Measurements from ENCODE around the gene TANGO6.
"Not testable (repeated sequence)": the region's sequence is repeated elsewhere in the genome, so short reads cannot be mapped to it uniquely, and the experiment has no call there.

TANGO6 gene

DNA sequence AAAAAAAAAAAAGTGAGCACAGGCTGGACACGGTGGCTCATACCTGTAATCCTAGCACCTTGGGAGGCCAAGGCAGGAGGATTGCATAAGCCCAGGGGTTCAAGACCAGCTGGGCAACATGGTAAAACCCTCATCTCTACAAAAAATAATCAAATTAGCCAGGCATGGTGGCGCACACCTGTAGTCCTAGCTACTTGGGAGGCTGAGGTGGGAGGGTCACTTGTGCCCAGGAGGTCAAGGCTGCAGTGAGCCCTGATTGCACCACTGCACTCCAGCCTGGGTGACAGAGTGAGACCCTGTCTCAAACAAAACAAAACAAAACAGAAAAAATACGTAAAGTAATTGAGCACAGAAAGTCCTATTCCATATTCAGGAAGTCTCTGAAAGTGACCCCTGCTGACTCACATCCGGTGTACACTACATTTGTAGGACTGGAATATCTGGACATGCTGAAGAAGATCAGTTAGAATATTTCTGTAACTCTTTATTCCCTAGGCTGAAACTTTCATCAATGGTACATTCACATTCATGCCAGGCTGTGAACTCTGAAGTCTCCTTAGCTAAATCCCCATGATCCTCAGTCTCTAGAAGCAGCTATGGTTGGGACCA, 196.1 kb downstream of the TANGO6 start:
- Mint-ChIP-seq H3K27me3 (ENCODE audit: low read depth) (no peaks in the 10 kb centered on the region), H3K27ac (no peak overlapping the region), H3K4me1 (no peaks in the 10 kb centered on the region), H3K9me3 (no peaks in the 10 kb centered on the region), H3K36me3 (ENCODE audit: low read depth) (peaks cover 16% of the 10 kb centered on the region), H3K4me3 (no peak overlapping the region)
- TF ChIP-seq, protein P1, sequence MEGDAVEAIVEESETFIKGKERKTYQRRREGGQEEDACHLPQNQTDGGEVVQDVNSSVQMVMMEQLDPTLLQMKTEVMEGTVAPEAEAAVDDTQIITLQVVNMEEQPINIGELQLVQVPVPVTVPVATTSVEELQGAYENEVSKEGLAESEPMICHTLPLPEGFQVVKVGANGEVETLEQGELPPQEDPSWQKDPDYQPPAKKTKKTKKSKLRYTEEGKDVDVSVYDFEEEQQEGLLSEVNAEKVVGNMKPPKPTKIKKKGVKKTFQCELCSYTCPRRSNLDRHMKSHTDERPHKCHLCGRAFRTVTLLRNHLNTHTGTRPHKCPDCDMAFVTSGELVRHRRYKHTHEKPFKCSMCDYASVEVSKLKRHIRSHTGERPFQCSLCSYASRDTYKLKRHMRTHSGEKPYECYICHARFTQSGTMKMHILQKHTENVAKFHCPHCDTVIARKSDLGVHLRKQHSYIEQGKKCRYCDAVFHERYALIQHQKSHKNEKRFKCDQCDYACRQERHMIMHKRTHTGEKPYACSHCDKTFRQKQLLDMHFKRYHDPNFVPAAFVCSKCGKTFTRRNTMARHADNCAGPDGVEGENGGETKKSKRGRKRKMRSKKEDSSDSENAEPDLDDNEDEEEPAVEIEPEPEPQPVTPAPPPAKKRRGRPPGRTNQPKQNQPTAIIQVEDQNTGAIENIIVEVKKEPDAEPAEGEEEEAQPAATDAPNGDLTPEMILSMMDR (IDR thresholded peaks at IDR 0.05; ENCODE audit: unreplicated experiment in 3 of 3) = no peak

DNA sequence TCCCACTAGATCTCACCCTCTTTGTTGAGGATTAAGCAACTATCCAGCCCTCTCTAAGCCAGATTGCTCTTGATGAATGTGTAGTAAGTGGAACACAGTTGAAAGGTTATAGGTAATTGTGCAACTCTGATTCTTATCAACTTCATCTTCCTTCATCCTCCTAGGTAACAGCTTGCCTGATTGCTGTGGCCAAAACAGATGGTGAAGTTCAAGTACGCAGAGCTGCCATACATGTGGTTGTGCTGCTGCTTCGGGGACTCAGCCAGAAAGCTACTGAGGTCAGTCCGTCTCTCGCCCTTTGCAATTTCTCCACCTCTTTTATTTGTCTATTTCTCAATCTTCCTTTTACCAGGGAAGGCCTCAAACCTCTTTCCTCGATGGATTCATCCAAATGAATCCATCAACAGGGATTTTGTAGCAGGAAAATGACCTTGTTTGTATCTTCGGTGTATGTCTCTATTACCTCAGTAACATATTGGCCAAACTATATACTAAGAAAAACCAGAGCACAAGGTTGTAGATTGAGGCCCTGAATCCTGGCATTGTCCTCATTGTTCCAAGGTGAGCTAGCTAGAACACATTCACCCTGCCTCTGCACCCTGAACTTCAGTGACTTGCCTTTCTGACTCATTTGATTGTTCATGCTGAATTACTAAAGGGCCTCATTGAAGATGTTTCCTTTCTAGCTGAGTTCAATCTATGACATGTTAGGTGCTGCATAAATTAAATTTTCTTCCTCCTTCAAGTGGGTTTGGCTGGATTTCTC, 197.0 kb downstream of the TANGO6 start:
- H3K4me3 Mint-ChIP-seq = no peak overlapping the region
- TF ChIP-seq, protein P1 (IDR thresholded peaks at IDR 0.05; ENCODE audit: unreplicated experiment in 3 of 3) = no peak
- no peaks in the 10 kb centered on the region for H3K27me3 Mint-ChIP-seq (ENCODE audit: low read depth)
- H3K36me3 Mint-ChIP-seq (ENCODE audit: low read depth) = peaks cover 16% of the 10 kb centered on the region
- no peaks in the 10 kb centered on the region for H3K4me1 Mint-ChIP-seq
- no peaks in the 10 kb centered on the region for H3K9me3 Mint-ChIP-seq
- H3K27ac Mint-ChIP-seq = no peak overlapping the region

DNA sequence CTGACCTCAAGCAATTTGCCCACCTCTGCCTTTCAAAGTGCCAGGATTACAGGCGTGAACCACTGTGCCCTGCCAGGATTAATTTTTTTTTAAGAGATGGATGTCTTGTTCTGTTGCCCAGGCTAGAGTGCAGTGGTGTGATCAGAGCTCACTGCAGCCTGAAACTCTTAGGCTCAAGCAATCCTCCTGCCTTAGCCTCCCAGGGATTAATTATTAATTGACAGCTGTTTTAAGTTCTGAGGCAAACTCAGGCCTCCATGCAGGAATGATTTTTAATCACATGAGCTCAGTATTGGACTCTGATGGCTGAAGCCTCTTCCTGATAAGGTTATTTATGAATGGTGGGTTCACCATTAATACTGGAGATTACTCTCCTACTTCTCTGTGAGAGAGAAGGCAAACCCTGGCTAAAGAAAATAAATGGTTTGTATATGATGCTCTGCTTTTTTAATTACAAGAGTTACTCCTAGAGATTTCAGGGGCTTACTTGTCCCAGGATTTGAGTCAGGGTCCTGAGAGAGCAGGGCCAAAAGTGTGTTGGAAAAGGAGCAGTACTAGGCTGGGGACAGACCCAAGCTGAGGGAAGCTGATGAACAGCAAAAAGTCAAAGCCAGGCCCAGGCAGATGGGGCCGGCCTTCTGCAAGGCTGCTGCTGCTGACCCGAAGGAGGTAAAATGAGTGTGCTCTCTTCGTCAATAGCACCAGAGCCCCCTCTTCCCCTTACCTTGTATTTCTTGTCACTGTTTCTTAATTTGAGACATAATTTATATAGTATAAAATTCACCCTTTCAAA, 205.2 kb downstream of the TANGO6 start:
- TF ChIP-seq, protein P1 (IDR thresholded peaks at IDR 0.05; ENCODE audit: unreplicated experiment in 3 of 3) = no peak
- Mint-ChIP-seq H3K4me3 (no peak overlapping the region), H3K36me3 (ENCODE audit: low read depth) (peaks cover 7% of the 10 kb centered on the region), H3K9me3 (peaks cover 2% of the 10 kb centered on the region), H3K27me3 (ENCODE audit: low read depth) (no peaks in the 10 kb centered on the region), H3K27ac (no peak overlapping the region), H3K4me1 (no peaks in the 10 kb centered on the region)

DNA sequence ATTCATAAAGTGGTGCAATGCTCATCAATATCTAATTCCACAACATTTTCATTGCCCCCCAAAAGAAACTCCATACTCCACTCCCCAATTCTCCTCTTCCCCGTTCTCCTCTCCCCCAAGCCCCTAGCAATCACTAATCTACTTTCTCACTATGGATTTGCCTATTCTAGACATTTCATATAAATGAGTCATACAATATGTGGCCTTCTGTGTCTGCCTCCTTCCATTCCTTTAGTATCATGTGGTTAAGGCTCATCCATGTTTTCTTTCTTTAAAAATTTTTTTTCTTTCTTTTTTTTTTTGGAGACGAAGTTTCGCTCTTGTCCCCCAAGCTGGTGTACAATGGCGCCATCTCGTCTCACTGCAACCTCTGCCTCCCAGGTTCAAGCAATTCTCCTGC, 205.8 kb downstream of the TANGO6 start:
- TF ChIP-seq, protein P1 (IDR thresholded peaks at IDR 0.05; ENCODE audit: unreplicated experiment in 3 of 3) = no peak
- Mint-ChIP-seq H3K36me3 (ENCODE audit: low read depth) (peaks cover 7% of the 10 kb centered on the region), H3K4me3 (no peak overlapping the region), H3K4me1 (no peaks in the 10 kb centered on the region), H3K9me3 (peaks cover 2% of the 10 kb centered on the region), H3K27ac (no peak overlapping the region), H3K27me3 (ENCODE audit: low read depth) (no peaks in the 10 kb centered on the region)

DNA sequence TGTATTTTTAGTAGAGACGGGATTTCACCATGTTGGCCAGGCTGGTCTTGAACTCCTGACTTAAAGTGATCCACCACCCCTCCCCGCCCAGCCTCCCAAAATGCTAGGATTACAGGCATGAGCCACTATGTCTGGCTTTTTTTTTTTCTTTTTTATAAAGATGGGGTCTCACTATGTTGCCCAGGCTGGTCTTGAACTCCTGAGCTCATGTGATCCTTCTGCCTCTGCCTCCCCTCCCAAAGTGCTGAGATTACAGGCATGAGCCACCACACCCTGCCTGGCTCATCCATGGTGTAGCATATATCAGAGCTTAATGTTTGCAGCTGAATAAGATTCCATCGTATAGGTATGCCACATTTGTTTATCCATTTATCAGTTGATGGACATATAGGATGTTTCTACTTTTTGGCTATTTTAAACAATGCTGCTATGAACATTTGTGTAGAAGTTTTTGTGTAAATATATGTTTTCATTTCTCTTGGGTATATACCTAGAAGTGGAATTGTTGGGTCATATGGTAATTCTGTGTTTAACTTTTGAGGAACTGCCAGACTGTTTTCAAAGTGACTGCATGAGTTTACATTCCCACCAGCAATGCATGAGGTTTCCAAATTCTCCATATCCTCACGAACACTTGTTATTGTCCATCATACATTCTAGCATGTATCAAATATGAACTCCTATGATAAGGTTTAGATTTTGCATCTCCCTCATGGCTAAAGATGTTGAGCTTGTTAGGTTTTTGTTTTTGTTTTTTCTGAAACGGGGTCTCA, 206.5 kb downstream of the TANGO6 start:
- Mint-ChIP-seq H3K9me3 (peaks cover 2% of the 10 kb centered on the region), H3K4me1 (no peaks in the 10 kb centered on the region), H3K4me3 (no peak overlapping the region), H3K27ac (no peak overlapping the region), H3K36me3 (ENCODE audit: low read depth) (peaks cover 7% of the 10 kb centered on the region), H3K27me3 (ENCODE audit: low read depth) (no peaks in the 10 kb centered on the region)
- TF ChIP-seq, protein P1 (IDR thresholded peaks at IDR 0.05; ENCODE audit: unreplicated experiment in 3 of 3) = no peak

DNA sequence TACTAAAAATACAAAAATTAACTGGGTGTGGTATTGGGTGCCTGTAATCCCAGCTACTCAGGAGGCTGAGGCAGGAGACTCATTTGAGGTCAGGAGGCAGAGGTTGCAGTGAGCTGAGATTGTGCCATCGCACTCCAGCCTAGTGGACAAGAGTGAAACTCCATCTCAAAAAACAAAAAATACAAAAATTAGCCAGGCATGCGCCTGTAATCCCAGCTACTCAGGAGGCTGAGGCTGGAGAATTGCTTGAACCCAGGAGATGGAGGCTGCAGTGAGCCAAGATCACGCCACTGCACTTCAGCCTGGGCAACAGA, 208.1 kb downstream of the TANGO6 start:
- H3K4me3 Mint-ChIP-seq; H3K4me1 Mint-ChIP-seq; H3K36me3 Mint-ChIP-seq (ENCODE audit: low read depth); H3K27me3 Mint-ChIP-seq (ENCODE audit: low read depth); H3K9me3 Mint-ChIP-seq; H3K27ac Mint-ChIP-seq: not testable (repeated sequence)
